ENCODE results near the gene GDF7.

The GDF7 gene

DNA sequence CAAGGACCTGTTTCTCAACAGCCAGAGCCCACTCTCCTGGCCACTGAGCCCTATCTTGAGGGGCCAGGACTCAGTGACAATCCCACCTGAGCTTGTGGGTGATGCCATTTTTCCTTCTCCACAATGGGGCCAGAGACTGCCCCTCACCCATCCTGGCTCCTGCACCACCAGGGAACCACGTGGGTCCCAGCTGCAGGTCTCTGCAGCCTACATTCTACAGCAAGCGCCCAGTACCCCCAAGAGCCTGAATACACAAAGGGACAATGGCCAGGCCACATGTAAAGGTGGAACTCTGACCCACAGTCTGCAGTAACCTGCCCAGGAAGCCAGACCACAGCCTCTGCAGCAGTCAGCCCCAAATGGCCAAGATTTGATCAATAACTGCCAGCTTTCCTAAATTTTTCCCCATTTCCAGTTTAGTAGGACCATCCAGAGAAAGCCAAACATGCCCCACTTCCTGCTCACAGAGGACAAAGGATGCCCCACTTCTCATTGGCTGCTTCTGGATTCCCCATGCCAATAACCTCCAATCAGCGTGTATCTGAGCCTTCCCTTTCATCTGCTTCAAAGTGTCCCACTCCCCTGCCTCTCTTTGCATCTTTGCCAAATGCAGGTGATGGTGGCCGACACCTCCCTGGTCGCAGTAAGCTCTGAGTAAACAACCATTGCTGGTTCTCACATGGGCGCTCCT, 35.2 kb upstream of the GDF7 start:
- TF ChIP-seq, protein P1, sequence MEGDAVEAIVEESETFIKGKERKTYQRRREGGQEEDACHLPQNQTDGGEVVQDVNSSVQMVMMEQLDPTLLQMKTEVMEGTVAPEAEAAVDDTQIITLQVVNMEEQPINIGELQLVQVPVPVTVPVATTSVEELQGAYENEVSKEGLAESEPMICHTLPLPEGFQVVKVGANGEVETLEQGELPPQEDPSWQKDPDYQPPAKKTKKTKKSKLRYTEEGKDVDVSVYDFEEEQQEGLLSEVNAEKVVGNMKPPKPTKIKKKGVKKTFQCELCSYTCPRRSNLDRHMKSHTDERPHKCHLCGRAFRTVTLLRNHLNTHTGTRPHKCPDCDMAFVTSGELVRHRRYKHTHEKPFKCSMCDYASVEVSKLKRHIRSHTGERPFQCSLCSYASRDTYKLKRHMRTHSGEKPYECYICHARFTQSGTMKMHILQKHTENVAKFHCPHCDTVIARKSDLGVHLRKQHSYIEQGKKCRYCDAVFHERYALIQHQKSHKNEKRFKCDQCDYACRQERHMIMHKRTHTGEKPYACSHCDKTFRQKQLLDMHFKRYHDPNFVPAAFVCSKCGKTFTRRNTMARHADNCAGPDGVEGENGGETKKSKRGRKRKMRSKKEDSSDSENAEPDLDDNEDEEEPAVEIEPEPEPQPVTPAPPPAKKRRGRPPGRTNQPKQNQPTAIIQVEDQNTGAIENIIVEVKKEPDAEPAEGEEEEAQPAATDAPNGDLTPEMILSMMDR (IDR thresholded peaks at IDR 0.05), result no peak

DNA sequence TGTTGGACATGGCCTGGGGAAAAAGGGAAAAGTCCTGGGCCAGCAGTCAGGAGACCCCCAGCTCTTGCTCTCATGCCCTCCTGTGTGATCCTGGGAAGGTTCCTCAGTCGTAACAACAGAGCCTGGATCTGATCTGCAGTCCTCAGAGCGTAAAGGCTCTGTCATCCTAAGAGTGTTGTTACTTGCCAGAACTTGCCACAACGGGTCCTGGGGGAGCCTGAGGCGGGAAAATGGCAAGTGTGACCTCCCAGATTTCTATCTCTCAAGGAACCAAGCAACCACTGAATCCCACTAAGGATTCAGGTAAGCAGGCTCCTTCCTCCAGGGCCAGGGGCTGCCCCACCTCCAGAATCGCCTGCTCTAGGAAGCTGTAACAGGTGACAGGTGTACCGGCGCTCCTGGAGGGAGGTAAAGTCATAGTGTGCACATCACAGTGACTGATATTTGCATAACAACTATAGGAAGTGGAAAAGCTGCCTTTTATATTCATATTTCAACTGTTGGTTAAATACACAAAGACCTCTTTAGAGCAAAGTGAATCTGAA, 34.4 kb upstream of the GDF7 start:
- TF ChIP-seq, protein P1 (IDR thresholded peaks at IDR 0.05), result no peak

DNA sequence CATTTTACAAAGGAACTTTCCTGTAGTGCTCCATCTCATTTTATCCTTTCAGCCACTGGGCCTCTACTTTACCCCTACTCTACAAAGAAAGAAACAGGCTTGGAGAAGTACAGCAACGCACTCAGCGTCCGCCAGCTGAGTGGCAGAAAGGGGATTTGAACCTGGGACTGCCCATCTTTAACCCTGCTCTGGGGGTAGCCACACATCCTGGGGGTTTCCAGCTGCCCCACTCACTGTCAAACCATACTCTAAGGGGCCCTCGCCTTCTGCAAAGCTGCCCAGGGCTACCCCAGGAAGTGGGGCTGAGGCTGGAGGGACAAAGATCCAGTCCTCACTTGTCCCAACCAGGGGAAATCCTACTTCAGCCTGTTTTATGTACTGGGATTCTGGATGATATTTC, 33.9 kb upstream of the GDF7 start:
- TF ChIP-seq, protein P1 (IDR thresholded peaks at IDR 0.05), result no peak

DNA sequence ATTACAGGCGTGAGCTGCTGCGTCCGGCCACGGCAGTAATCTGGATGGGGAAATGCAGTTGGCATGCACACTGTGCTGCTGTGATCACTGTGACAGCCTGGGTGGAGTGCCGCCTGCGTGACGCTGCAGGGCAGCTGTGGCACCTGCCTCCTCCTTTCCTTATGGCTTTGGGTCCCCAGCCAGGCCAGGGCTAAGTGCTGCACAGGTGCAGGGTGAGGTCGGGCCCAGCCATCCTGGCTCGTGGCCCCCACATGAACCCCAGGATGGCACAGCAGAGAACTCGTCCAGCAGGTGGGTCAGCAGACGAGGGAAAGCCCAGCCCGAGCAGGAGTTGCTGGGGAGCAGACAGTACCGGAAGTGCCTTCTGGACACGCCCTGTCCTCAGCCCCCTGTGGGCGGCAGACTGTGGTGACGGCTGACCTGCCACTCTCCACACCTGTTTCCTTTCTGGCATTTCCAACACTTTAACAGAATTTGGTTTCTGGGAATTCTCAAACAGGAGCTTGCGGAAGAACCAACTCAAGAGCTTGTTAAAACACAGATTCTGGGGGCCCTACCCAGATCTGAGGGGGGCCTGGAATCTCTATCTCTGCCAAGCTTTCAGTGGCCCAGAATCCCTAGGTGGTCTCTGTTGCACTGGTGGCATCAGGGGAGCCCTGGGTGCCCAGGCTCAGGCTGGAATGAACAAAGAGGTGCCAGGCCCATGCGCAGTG, 33.0 kb upstream of the GDF7 start:
- TF ChIP-seq, protein P1 (IDR thresholded peaks at IDR 0.05), result no peak

DNA sequence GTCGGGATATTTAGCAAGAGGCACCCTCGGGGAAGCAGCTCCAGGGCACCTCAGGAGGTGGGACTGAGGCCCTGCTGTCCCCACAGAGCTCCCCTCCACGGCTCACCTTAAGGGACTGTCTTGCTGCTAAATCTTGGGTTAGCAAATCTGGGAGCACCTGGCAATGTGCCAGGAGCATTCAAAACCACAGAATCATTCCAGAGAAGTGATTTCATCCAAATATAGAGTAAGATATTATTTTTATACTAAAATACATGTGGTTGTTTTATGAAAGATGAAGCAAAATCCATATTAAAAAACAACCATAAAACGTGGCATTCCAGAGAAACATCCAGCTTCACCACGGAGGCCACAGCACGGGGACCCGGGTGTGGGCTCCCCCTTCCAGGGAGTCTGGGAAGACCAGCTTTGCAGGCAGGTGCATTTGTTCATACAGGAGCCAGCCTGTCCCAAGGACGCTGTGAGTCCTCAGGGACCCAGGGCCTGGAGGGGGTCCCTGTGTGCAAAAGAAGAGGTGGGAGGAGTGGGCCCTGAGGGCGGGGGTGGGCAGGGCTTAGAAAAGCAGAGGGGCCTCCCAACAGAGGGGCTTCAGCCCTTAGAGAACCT, 32.3 kb upstream of the GDF7 start:
- TF ChIP-seq, protein P1 (IDR thresholded peaks at IDR 0.05), result no peak

DNA sequence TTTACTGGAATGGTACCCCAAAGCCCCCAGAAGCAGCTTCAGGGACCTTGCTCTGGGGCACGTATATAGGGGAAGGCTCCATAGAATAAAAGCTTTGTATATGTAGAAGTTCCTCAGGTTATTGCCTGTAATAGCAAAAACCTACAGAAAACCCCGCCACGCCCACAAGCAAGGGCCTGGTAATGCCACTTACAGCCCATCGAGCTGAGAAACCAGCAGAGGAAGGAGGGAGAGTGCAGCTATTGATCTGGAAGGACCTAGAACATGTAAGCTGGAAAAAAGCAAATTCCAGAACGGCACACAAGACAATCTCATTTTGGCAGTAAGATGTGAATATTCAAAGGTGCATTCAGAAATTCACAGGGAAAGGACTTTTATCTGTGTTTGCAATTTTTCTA, 31.8 kb upstream of the GDF7 start:
- TF ChIP-seq, protein P1 (IDR thresholded peaks at IDR 0.05), result no peak

DNA sequence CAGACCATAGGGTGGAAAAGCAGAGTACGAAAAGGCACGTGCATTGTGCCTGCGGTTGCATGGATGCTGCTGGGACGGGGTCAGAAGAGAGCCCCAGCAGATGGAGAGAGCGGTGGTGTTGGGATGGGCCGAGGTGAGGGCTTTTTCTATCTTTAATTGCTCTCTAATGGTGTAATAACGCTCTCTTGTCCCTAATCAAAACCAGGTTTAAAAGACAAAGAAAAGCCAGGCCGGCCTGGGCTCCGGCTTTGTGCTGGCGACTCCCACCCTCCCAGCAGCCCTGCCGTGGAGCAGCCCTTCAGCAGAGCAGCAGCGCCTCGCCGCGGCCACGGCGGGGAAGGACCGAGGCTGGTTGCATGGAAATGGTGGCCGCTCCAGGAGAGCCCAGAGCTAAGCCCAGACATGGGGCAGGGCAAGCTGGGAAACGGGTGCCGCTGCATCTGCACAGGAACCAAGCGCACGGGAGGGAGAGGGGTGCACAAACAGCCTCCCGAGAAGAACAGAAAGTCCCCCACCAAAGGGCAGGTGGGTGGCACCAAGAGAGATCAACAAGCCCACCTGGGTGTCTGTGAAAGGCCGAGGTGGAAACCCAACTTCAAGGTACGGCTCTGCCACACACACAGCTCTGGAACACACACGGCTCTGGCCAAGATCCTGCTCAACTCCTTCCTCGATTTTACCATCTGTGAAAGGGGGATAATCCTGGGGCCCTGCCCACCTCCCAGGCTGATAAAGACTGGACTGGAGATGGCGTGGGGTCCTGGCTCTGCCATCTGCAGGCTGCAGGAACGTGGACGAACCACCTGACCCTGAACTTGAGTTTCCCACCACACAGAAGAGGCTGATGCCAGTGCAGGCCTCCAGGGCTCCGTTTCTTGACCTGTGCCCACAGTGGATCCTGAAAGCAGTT, 31.0 kb upstream of the GDF7 start:
- TF ChIP-seq, protein P1 (IDR thresholded peaks at IDR 0.05), result peak; percentile 82

Data from LNCAP (cell line).